Lung (tissue), 12 donors: Measurements from ENCODE around the gene NR0B2. TPM values are rescaled to one million over a fixed set of nuclear protein-coding genes. Genes with fewer than 3 reads are reported as not detected.

Source experiments
- ATAC-seq: fragments of 200-7000 bp; cut with Tn5 transposase; one replicate; pipeline ENCODE4 v1.9.1; 2020; ENCODE audit warnings: moderate number of reproducible peaks; ENCODE audit not compliant: insufficient read depth, low FRiP score
- DNase-seq, 3 donors: peaks; one replicate each; pipeline ENCODE4 v3.0.0-alpha.2; 2013 to 2017
- H3K27ac ChIP-seq, 2 donors: one replicate each; pipeline ENCODE4 v1.5.1; 2013; ENCODE audit warnings: mild to moderate bottlenecking in 2 of 2, moderate library complexity in 2 of 2, control low read depth in 1 of 2, inconsistent platforms in 1 of 2, low read depth in 1 of 2, low read length in 1 of 2
- H3K27me3 ChIP-seq, 3 donors: one replicate each; pipeline ENCODE4 v1.5.1; 2013; ENCODE audit warnings: low read length in 2 of 3; ENCODE audit not compliant: control insufficient read depth in 3 of 3, insufficient read depth in 3 of 3
- H3K36me3 ChIP-seq, 4 donors: one replicate each; pipeline ENCODE4 v1.5.1; 2013; ENCODE audit warnings: low read length in 4 of 4, mild to moderate bottlenecking in 1 of 4, moderate library complexity in 1 of 4; ENCODE audit not compliant: control insufficient read depth in 4 of 4, insufficient read depth in 4 of 4
- H3K4me1 ChIP-seq, 5 donors: one replicate each; pipeline ENCODE4 v1.5.1; 2013; ENCODE audit warnings: low read length in 5 of 5, mild to moderate bottlenecking in 2 of 5, moderate library complexity in 1 of 5; ENCODE audit not compliant: control insufficient read depth in 5 of 5, insufficient read depth in 5 of 5
- H3K4me3 ChIP-seq: one replicate; pipeline ENCODE4 v1.5.1; 2013; ENCODE audit warnings: mild to moderate bottlenecking, control low read depth, moderate library complexity
- H3K9ac ChIP-seq, 2 donors: one replicate each; pipeline ENCODE4 v1.5.1; 2013; ENCODE audit warnings: low read length in 2 of 2, control low read depth in 1 of 2; ENCODE audit not compliant: insufficient read depth in 1 of 2
- H3K9me3 ChIP-seq, 4 donors: one replicate each; pipeline ENCODE4 v1.5.1; 2013; ENCODE audit warnings: low read length in 3 of 4, mild to moderate bottlenecking in 1 of 4, moderate library complexity in 1 of 4; ENCODE audit not compliant: control insufficient read depth in 4 of 4, insufficient read depth in 3 of 4
- CTCF ChIP-seq: IDR thresholded peaks from 2 replicates; pipeline ENCODE4 v1.5.1; 2012; ENCODE audit warnings: mild to moderate bottlenecking; ENCODE audit errors: control extremely low read depth, extremely low read depth
- WGBS, 2 donors: extraction: QIAGEN DNeasy Blood & Tissue Kit; methylation state at CpG; one replicate each; pipeline ENCODE4 v1.1.7; 2013; 5-methylcytosine and 5-hydroxymethylcytosine counted together
- polyA plus RNA-seq, 2 donors: library from polyadenylated mRNA; stranded (reverse); fragments of 200-250 nt; gene quantifications; one replicate each; pipeline ENCODE4 v1.2.1, GENCODE V29; 2013
- total RNA-seq, 2 donors: library from RNA; depleted of rRNA in 1 of 2; stranded (reverse); fragments of >200 nt in 1 of 2; gene quantifications; one replicate each; pipeline ENCODE4 v1.2.1, GENCODE V29; 2014 to 2021
- donor health status: control.
- donor health status: control.
- donor health status: Bipolar disorder and iron deficiency.
- donor health status: healthy.
- donor health status: DM: yes; HTN: yes; CAD: no.

Gene NR0B2
- total and polyA plus RNA-seq, 4 donors = 1.6 to 6.0 (median 2.2) TPM

GRCh38 chr1:26936823-26937222 is 23.0 kb upstream of the NR0B2 start:
- Histone ChIP-seq H3K36me3 (peaks cover 0 to 21% (median 6%) of the 10 kb centered on the region in 4 donors), H3K4me1 (peaks cover 0 to 2% (median 0%) of the 10 kb centered on the region in 5 donors), H3K4me3 (no peak overlapping the region), H3K9ac (no peak overlapping the region), H3K9me3 (no peaks in the 10 kb centered on the region), H3K27ac (no peak overlapping the region), H3K27me3 (no peaks in the 10 kb centered on the region)
- TF ChIP-seq CTCF = no peak
- no peak for ATAC-seq
- no peak for DNase-seq
- WGBS, 2 donors = 86 to 92% methylated on average over 6 of the region's 6 CpGs

- Histone ChIP-seq H3K36me3 (peaks cover 6 to 18% (median 14%) of the 10 kb centered on the region in 4 donors), H3K4me1 (no peaks in the 10 kb centered on the region), H3K27ac (no peak overlapping the region), H3K4me3 (no peak overlapping the region), H3K27me3 (no peaks in the 10 kb centered on the region), H3K9me3 (no peaks in the 10 kb centered on the region), H3K9ac (no peak overlapping the region)
- no peak for TF ChIP-seq CTCF
- ATAC-seq (no peak), DNase-seq (no peak)
- WGBS, 2 donors = 80 to 83% methylated on average over 3 of the region's 3 CpGs
Observed at GRCh38 chr1:26932531-26932930, 18.8 kb upstream of the NR0B2 start.

- H3K4me1 ChIP-seq = peaks cover 0 to 13% (median 8%) of the 10 kb centered on the region in 5 donors
- H3K9me3 ChIP-seq = no peaks in the 10 kb centered on the region
- H3K9ac ChIP-seq = no peak overlapping the region
- H3K27me3 ChIP-seq = no peaks in the 10 kb centered on the region
- no peak overlapping the region for H3K4me3 ChIP-seq
- TF ChIP-seq CTCF = no peak
- ATAC-seq (no peak), DNase-seq (no peak)
- no peak overlapping the region for H3K27ac ChIP-seq
- WGBS, 2 donors = 95 to 98% methylated on average over 3 of the region's 3 CpGs
- H3K36me3 ChIP-seq = peaks cover under 1 to 22% (median 17%) of the 10 kb centered on the region in 4 donors
Observed at GRCh38 chr1:26923711-26924110, 9.9 kb upstream of the NR0B2 start.

- Histone ChIP-seq H3K4me3 (no peak overlapping the region), H3K27me3 (no peaks in the 10 kb centered on the region), H3K4me1 (peaks cover 0 to 13% (median 8%) of the 10 kb centered on the region in 5 donors), H3K9me3 (no peaks in the 10 kb centered on the region), H3K27ac (no peak overlapping the region), H3K36me3 (peaks cover 0 to 18% (median 14%) of the 10 kb centered on the region in 4 donors), H3K9ac (no peak overlapping the region)
- 95% methylated on average over 3 of the region's 3 CpGs for WGBS, 2 donors
- DNase-seq (no peak), ATAC-seq (no peak)
- TF ChIP-seq CTCF = no peak
Observed at GRCh38 chr1:26922901-26923300, 9.1 kb upstream of the NR0B2 start.
